GM12864 (cell line): ENCODE data around the gene FBP2.

Experiments
- DNase-seq: peaks from one replicate; pipeline ENCODE4 v3.0.0-alpha.2; 2011; ENCODE audit warnings: low read depth
- H3K4me3 ChIP-seq: 2 replicates; pipeline ENCODE4 v1.5.1; 2011; ENCODE audit warnings: mild to moderate bottlenecking, low read depth, low read length, control low read depth
- TF ChIP-seq, protein P1 (sequence below): IDR thresholded peaks from 2 replicates; pipeline ENCODE4 v1.5.1; 2011; ENCODE audit warnings: low read depth, mild to moderate bottlenecking, moderate library complexity, low read length, control low read depth, inconsistent platforms; ENCODE audit errors: missing control alignments

Gene FBP2

DNA sequence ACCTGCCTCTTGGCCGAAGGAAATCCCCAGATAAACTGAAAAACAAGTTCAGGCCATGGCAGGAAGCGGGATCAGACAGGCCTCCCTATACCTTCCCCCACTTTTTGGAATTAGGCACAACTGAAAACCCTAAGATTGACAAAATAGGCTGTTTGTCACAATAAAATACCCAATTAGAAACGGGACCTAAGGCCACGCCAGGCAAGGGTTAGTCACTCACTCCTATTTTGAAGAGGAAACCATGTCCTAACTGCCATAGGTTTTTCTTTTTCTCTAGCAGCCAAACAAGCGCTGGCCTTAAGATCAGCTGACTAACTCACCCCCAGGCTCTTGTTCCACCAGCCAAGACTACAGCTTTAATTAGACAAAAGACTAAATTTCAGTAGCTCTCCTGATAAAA is 11.9 kb downstream of the FBP2 start:
- DNase-seq: no peak
- TF ChIP-seq, protein P1, sequence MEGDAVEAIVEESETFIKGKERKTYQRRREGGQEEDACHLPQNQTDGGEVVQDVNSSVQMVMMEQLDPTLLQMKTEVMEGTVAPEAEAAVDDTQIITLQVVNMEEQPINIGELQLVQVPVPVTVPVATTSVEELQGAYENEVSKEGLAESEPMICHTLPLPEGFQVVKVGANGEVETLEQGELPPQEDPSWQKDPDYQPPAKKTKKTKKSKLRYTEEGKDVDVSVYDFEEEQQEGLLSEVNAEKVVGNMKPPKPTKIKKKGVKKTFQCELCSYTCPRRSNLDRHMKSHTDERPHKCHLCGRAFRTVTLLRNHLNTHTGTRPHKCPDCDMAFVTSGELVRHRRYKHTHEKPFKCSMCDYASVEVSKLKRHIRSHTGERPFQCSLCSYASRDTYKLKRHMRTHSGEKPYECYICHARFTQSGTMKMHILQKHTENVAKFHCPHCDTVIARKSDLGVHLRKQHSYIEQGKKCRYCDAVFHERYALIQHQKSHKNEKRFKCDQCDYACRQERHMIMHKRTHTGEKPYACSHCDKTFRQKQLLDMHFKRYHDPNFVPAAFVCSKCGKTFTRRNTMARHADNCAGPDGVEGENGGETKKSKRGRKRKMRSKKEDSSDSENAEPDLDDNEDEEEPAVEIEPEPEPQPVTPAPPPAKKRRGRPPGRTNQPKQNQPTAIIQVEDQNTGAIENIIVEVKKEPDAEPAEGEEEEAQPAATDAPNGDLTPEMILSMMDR: no peak
- no peak overlapping the region for H3K4me3 ChIP-seq

DNA sequence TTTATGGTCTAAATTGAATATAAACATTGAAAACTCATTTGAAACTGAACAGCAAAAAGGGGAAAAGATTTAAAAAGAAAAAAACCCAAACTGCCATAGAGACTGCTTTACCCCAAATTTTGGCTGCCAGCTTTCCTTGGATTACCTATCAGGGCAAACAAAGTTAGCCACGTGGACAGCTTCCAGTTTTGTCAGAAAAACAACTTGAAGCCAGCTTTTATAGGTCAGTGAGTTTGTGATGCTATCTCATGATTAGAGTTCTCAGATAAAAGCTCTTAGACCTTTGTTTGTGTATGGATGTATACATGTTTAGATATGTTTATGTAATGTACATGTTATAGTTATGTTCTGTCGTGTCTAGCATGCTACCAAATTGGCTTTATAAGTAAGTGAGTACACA is 16.1 kb downstream of the FBP2 start:
- TF ChIP-seq, protein P1: no peak
- no peak overlapping the region for H3K4me3 ChIP-seq
- DNase-seq: no peak

DNA sequence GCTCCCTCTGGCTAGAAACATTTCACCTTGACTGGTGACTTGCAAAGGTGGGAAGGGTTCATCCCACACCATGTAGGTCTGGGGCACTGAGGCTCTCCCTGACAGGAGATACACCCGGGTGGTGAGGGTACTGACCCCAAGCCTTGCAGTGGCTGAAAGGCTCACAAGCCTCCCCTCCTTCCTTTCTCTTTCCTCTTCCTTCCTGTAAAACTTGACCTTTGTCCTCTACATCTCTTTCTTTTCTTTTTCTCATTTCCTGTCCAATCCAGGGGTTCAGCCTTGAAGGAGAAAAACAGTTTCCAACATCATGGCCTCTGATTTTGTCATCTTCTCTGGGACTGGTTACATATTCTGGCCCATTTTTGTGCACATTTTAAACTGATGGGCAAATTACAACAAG is 16.6 kb downstream of the FBP2 start:
- DNase-seq: no peak
- no peak overlapping the region for H3K4me3 ChIP-seq
- TF ChIP-seq, protein P1: no peak

DNA sequence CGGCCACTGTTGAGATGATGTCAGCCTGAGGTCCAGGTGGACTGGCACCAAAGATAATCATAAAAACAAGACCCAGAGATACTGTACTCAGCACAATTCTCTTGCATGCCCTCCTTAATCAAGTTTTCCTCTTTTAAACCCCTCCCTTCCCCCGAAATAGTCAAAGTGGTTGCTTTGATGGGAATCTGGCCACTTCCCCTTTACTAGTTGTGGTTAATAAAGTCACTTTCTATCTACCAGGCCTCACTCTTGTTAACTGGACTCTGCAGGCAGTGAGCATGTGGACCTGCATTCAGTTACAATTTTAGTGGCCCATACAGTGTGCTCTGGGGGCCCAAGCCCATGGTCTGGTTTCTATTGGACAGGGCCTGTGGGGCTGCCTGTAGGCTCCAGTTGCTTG is 17.5 kb downstream of the FBP2 start:
- no peak overlapping the region for H3K4me3 ChIP-seq
- TF ChIP-seq, protein P1: no peak
- DNase-seq: no peak

DNA sequence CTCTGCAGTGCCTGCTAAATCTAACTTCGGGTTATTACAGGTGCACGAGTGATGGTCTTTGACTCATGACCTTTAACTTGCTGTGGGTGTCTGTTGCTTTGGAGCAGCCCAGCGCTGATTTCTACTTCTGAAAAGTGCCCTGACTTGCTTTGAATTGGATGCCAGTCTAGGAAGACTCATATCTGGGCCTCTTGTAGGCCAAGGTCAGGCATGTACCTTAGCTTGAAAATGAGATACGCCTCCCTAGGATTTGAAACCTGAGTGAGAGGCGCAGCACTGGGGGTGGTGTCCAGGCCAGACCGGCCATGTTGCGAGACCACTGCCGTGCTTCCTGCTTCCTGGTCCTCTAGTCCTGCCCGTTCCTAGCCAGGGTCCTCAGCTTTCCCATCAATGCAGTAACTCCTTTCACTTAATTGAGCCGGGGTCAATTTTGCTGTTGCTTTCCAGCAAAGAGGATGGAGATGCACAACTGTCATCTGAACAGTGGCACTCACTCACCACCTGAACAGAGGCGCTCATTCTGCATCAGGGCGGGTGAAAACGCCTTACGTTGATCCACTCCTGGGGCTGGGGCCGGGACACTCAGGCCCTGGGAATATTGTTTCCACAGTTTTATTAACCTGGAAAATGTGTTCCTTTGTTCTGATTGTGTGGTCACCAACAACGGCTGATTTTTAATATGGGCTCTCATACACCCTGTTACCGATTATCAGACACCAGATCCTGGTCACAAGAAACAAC is 24.5 kb downstream of the FBP2 start:
- no peak overlapping the region for H3K4me3 ChIP-seq
- no peak for DNase-seq
- TF ChIP-seq, protein P1: no peak

DNA sequence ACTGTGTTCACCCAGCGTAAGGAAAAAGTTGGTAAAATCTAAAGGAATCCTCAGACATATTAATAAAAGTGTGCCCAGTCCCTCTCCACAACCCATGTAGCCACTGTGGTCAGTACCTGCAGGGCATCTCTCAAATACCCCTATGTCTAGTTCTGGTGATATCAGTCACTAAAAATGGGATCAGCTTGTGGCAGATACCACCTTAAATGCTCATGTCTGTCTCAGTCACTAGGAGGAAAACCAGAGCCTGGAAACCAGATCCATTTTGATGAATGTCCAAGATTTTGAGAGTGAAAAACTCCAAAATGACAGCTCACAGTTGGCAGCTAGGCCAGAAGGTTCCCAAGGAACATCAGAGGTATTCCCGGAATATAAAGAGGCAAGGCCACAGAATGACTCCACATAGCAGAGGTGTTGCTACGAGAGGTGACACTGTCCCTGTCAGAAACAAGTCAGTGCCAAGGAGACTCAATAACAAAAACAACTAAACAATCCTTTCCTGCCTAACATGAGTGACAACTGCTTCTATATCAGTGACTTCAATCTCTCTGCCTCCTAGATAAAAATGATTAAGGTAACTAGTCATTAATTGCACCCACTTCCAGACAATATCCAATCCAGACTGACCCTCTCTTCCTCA is 25.3 kb downstream of the FBP2 start:
- TF ChIP-seq, protein P1: no peak
- no peak for DNase-seq

DNA sequence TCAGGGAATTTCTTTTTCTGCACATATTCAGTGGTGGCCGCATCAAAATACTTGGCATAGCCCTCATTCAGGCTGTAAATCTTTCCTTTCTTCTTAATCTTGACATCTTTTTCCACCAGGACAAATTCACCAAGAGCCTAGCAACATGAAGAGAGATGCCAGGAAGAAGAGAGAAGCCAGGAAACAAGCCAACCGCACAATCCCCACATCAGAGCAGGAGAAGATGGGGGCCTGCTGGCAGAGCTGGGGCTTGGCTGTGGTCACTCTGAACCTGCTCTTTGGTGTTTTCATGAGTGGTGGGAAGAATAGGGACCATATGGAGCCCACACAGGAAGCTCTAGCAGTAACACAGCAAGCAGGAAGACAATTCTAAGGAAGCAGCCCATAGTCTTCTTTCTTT is 26.4 kb downstream of the FBP2 start:
- TF ChIP-seq, protein P1: no peak
- H3K4me3 ChIP-seq: no peak overlapping the region
- no peak for DNase-seq

More for the DNA sequence above, 25.3 kb downstream of the FBP2 start:
- no peak overlapping the region for H3K4me3 ChIP-seq
